Ammon's horn (tissue), 1 donor: ENCODE data around the gene WNK2.
"Not testable (repeated sequence)": the region's sequence is repeated elsewhere in the genome, so short reads cannot be mapped to it uniquely, and the experiment has no call there.

Source experiments
- DNase-seq: peaks from one replicate; pipeline ENCODE4 v3.0.0-alpha.2; 2016; ENCODE audit warnings: low spot score

The WNK2 gene

DNA sequence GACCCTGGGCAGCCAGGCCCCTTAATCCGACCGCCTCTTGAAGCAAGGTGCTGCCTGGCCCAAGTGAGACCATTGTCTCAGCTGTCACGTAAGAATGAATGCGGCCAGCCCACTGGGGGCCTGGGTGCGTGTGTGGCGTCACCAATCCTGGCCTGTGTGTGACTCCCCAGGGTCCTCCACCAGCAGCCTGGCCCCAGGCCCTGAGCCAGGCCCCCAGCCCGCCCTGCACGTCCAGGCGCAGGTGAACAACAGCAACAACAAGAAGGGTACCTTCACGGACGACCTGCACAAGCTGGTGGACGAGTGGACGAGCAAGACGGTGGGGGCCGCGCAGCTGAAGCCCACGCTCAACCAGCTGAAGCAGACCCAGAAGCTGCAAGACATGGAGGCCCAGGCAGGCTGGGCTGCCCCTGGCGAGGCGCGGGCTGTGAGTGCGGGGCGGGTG, 124.2 kb downstream of the WNK2 start:
- DNase-seq = no peak

DNA sequence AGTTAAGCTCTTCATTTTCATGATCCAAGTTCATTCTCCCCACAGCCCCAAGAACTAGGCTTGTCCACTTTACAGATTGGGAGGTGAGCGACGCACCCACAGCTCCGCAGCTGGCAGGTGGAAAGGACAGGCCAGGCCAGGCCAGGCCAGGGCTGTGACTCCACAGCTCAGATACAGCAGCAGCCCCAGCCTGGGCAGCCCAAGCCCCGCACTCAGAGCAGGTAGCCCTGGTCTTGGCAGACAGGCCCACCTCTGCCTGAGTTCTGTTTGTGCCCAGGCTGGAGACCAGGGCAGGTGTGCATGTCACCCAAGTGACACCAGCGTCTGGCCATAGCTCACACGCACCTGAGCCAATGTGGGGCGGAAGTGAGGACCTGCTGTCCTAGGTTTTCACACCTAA, 124.7 kb downstream of the WNK2 start:
- no peak for DNase-seq

DNA sequence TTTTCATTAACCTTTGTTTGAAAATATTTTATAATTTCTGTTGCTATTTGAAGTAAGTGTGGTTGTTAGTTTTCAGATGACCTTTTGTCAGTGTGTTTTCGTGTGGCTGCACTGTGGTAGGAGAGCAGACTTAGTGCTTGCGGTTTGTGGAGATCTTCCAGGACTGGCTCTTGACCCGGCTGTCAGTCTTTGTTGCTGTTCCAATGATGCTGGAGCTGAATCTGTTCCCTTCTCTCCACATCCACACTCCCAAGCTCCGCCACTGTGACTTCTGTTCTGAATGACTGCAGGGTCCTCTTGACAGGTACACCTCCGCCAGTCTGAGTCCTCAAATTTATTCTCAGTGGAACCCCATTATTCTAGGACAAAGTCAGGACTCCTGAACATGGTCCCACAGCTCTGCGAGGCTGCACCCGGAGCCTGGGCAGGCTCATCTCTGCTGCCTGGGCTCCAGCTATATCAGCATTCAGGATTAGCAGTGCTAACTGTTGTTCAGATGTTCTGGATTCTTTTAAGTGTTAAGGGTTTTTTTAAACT, 126.0 kb downstream of the WNK2 start:
- DNase-seq = no peak

DNA sequence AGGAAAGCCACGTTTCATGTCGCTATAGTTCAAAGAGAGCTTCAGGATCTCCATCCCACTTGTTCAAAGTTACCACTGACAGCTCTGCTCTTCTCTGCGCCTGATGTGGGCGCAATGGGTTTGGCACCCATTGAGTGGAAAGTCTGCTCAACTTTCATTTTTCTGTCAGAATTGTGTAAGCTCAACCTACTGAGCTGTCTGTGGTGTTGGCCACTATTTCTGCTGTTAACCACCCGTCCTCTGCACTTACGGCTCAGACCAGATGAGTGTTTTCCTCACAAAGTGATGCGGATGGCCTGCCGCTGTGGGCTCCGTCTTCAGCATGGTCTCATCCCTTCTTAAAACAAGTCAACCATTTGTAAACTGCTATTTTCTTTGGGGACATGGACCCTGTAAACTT, 131.2 kb downstream of the WNK2 start:
- no peak for DNase-seq

DNA sequence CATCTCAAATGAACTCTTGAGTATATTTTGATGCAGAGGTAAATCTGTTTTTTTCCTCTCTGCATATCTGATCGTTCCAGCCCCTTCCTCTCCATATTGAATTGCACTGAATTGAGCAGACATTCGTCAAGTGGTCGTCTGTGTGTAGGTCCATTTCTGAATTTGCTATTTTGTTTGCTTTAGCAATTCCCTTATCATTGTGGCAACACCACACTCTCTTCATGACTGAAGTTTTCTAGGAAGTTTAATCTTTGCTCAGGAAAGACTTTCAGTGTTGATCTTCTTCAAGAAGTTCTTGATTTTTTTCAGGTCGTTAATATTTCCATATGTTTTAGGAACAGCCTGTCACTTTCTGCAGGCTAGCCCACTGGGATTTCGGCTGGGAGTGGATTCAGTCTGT, 132.0 kb downstream of the WNK2 start:
- no peak for DNase-seq

DNA sequence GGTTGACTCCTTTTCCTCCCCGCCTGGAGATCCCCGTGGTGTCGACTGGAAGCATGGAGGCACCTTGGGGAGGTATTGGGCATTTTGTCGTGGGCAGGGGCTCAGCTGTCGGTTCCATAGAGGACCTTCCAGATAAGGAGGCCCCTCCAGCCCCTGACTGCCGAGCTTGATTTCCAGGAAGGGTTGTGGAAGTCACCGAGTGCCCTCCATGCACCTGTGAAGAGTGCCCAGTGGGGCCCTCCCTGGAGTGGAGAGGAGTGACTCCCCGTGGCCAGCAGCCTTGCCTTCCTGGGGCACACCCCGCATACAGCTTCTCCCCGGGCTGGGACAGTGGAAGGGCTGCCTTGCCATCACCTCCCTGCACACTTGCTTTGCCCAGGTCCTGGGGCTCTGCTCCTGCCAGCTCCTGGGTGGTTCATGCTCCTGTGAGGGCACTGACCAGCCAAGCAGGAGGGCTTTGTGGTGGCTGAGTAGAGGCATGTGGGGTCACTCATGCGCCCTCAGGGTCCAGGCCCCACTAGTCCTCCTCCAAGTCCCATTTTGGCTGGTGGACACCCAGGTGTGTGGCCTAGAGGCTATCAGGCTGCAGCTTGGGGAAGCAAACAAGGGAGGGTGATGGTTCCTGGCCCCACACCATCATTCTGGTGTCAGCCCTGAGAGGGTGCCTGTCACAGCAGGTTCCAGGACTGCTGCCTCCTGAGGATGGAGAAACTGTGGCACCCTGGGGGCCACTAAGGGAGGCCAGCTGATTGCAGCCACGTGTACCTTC, 133.0 kb downstream of the WNK2 start:
- no peak for DNase-seq

DNA sequence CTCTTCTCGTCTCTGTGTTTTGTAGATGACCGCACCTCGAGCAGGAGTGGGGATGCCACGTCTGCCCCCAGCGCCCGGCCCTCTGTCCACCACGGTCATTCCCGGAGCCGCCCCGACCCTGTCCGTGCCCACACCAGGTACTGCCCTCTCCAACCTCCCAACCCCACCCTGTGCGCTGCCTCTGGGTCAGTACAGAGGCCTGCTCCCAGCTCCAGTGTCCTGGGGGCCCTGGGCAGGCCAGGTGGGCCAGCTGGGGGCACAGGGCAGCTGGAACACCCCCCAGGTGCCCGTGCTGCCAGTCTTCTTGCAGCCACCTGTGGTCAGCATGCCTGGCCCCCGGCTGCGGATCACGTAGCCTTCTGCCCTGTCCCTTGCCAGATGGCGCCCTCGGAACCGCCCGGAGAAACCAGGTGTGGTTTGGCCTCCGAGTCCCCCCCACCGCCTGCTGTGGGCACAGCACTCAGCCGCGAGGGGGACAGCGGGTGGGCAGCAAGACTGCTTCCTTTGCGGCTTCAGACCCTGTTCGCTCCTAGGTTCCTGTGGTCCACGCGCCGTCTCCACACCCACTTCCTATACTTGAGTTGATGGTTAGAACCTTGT, 133.7 kb downstream of the WNK2 start:
- DNase-seq = no peak

DNA sequence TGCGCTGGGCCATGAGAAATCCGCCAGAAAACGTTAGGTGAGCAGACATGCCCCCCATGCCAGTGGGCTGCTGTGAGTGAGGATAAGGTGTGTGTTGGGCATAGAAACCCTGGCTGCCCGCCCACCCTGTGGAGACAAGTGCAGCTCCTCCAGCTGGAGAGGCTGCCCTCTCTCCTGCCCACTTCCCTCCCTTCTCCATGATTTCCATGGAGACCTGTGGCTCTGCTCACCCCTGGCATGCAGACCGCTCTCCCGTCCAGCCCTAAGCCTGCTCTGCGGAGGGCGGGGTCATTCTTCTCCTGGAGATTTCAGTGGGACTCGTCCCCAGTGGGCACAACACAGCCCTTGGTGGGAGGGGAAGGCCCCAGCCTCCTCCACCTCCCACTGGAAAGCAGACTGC, 134.5 kb downstream of the WNK2 start:
- no peak for DNase-seq

DNA sequence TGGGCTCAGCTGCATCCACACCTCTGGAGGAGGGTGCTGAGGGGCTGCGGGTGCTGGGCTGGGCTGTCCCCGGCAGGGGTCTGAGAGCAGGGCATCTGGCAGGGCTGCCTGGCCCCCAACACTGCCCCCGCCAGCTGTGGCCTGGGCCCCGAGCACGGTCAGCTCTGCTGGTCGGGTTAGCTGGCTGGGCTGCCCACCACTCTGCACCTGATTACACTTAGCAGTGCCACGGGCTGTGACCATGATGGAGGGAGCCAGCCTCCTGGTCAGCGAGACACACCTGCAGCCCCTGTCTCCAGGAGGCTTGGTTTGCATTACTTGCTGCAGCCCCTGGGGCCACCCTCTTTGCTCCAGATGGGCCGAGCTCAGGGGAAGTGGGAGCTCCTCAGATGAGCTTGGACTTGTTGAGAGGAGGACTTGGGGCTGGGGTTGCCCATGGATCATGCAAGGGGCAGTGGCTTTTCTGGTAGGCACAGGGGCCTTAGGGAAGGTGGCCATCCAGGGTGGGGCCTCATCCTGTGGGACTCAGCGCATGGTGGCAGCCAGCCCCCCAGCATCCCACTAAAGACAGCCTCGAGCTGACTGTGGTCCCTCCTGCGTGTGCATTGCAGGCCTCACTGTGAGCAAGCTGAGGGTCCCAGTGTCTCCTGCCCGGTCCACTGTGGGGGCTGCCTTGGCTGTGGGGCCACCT, 135.5 kb downstream of the WNK2 start:
- no peak for DNase-seq

DNA sequence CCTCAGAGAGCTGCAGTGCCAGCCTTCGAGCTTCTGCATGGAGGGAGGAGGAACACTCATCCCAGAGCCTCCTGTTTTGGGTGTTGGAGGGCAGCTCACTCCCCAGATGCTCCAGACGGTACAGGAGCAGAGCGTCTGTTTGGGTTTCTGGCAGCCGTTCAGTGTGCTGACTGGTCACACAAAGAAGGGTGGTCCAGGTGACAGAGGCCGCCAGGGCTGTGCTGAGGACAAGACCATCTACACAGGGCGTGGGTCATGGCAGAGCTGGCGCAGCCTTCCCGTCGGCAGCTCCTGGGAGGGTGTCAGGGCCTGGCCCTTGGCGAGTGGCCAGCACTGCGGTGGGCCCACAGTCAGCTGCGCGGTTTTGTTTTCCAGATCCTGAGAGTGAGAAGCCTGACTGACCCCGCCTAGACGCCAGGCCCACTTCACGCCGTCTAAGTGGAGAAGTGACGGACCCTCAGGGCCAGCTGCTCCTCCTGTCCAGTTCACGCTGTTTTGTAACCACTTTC, 136.1 kb downstream of the WNK2 start:
- no peak for DNase-seq

DNA sequence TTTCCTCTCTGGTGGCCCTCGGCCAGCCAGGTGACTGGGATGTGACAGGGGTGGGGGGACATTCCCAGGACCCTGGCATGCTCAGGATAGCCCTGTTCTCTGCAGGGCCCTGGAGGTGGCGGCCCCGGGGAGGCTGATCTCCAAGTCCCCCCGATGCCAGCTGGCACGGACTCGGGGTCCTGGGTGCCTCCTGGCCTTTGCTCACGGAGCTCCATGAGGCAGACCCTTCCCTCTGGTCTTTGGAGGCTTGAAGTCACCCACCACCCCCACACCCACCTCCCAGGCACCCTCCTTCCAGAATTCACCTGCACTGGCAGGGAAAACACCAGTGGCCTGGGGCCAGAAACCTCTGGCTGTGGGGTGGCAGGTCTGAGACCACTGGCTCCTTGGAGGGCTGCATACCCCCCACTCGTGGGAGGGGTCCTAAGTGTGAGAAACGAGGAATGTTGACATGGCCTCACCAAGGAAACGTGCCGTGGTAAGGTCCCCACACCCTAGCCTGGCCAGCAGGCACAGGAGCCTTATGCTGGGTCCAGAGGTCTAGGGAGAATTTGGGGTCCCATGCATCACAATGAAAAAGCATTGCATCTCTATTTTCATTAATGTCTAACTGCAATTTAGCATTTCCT, 136.8 kb downstream of the WNK2 start:
- DNase-seq = no peak

DNA sequence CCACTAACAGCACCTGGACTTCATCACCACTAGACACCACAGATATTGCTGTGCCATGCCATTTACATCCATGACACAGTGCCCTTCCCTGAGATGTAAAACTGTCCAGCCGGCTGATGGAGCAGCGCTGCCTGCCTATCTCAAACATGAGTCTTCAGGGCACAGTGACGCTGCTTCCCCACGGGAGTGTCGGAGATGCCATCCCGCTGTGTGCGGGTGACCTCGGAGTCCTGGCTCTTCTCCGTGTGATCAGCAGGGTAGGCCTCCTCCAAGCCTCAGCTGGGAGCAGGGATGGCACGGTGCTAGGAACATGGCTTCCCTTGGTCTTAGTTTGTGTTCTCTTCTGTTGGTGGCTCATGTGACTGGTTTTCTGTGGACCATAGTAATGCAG, 137.3 kb downstream of the WNK2 start:
- DNase-seq = no peak

DNA sequence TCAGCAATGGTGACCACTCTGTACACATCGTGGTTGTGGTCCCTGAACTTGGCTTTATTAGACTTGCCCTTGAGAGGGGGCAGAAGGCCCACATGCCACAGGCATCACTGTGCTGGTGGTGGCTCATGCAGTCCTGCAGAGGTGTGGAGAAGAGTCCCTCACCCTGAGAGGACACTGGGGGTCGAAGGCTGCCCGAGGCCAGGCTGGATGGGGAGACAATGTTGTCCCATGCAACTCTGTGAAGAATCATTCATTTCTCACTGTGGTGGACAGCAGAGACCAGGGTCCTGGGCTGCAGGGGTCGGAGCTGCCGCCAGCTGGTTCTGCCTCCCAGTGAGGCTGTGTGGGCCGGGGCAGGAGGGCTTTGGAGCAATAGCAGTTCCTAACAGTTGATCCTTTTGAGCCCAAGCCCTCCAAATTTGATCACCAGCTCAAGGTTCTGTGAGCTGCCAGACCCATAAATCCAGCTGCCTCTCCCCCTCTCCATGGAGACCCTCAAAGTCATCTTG, 139.6 kb downstream of the WNK2 start:
- DNase-seq = not testable (repeated sequence)

DNA sequence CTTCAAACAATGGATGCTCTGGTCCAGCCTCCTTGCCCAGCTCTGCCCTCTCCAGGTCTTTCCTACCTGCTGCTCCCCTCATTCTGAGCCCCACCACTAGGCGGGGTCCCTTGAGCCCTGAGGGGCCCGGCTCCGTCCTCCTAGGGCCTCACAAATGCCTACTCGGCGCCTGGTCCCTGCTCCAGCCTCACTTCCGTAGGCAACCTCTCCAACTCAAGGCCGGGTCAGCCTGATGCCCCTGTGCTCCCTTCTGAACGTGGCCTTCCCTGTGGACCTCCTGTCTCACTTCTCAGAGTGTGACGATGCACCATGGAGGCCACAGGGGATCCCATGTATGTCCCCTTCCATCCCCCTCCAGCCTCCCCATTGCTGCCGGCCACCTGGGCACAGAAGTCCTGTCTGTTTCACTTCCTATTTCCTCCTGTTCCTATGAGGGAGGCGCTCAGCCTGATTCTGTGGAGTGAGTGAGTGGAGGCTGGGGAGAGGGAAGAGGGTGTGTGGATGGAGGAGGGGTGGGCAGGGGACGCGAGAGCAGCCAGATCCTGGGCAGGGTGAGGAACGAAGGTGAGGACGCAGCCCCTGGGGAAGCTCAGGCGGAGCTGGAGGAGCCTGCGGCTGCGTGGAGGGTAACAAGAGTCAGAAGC, 140.4 kb downstream of the WNK2 start:
- no peak for DNase-seq

DNA sequence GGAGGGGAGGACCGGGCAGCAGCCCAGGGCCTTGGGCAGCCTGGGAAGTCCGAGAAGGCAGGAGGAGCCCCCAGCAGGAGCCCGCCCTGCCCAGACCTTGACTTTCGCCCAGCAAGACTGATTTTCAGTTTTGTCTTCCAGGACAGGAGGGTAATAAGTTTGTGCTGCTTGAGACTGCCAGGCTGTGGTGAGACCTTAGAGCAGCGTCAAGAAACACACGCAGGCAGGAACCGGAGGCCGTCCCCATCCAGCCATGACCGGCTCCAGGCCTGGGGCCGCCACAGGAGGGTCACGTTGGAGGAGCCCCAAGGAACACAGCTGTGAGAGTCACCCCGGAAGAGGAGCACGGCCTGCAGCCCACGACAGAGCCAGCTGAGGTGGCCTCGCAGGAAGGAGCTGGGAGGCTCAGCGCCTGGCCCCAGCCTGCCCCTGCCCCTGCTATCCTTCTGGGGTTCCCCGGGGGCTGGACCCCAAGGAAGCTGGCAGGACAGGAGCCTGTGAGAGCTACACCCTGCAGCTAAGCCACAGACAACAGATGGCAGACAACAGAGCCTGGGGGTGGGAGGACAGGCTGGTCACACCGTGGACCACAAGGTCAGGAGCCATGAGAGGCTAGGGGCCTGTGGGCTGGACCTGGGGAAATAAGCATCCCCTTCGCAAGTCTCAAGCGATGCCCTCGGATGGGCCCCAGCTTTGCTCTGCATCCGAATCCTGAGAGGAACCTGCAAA, 141.5 kb downstream of the WNK2 start:
- DNase-seq = no peak

DNA sequence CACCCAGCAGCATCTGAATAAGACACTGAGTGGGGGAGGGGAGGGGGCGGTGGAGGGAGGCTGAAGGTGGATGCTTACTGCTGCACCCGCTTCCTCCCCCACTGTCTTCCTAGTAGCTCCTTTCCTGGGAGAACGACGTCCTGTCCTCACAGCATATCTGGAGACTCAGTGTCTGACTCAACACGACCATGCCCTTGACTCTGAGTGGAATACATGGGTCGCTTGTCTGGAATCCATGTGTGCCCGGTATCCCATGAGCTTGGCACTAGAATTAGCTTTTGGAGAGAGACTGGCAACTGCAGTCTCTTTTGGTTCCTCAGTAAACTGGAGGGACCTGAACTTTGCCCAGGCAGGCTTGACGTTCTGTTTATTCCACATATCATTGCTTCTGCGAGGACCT, 142.1 kb downstream of the WNK2 start:
- DNase-seq = no peak

DNA sequence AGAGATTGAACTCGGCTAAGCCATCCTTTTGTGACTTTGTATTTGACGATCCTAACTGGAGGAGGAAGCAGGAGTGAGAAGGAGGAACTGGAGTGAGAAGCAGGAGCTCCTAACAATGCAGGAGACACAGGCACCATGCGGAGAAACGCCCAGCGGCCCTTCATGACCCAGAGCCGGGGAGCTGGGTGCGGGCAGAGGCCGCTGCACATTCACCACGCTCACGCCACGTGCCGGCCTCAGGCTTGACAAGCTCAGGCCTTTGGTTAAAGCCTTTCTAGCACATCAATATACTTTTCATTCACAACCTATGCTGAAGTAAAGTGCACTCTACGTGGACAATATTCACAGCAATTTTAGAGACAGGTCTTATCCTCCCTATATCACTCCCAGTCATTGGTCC, 142.7 kb downstream of the WNK2 start:
- DNase-seq = no peak

DNA sequence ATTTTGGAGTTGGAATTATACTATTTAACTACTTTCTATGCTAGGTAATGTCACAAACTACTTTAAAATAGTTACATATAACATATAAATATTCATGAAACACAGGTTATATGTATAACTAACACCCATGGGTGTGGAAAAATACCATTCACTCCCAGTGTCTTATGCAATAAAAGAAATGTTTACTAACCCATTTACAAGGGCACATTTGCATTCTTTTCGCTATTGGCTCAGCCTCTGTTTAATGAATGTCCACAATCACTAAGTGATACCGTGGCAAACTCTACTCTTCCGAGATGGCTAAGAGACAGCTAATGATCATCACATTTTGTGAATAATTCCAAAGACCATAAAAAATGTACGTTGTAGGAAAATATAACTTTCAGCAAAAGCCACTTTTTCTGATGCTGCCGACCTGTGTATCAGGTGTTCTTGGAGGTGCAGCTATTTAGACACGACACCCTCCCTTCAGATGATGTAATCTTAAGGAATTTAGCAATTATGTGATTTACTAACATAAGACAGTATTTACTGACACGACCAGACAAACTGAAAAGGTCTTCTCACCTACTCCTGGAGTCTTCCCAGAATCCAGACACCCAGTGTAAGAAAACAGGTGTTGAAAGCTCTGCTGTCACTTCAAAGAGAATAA, 145.8 kb downstream of the WNK2 start:
- no peak for DNase-seq

DNA sequence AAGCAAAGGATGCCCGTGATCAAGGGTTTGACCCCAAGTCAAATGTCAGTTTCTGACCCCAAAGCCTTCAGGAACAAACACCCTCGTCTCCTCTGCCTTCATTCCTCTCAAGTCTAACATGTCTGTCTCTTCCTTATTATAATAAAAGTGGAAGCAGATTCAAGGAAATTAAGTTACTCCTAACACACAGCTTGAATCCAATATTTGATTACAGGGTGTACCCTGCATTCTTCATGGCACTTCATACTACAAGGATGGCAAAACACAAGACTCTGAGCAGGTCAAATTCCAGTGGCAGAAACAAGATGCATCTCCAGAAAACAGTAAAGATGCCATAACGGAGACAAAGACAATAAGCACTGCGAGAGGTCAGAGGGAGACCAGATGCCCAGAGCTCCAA, 148.4 kb downstream of the WNK2 start:
- no peak for DNase-seq

DNA sequence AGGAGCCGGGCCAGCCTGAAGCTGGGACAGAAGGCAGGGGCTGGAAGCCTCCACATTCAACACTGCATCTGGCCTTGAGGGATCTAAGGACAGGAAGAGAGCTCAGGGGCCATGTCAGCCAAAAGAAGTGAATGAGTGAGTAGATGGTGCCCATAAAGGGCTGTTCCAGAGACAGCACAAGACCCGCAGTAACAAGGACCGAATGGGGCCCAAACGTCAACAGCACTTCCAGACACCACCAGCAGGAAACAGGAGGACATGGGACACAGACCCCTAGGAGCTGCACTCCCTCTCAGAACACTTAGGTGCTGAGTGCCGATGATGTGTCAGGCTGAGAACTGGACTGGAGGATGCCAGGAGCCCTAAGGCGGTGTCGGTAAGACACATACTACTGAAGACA, 152.8 kb downstream of the WNK2 start:
- DNase-seq = no peak
